Right cardiac atrium (tissue), 5 donors: ENCODE measurements around the gene MON2. TPM values are rescaled to one million over a fixed set of nuclear protein-coding genes. Genes with fewer than 3 reads are reported as not detected.

Experiments used
- ATAC-seq, 2 donors: fragments of 200-7000 bp; cut with Tn5 transposase; one replicate each; pipeline versions ENCODE4 v1.8.0 to v1.9.1; 2020; ENCODE audit warnings: moderate library complexity in 2 of 2, mild to moderate bottlenecking in 1 of 2
- DNase-seq, 3 donors: peaks; one replicate each; pipeline ENCODE4 v3.0.0-alpha.2; 2020
- H3K27ac ChIP-seq: one replicate; pipeline ENCODE4 v1.5.1; 2013; ENCODE audit warnings: mild to moderate bottlenecking, low read length, control low read depth, moderate library complexity
- H3K27me3 ChIP-seq: one replicate; pipeline ENCODE4 v1.6.1; 2013; ENCODE audit not compliant: control insufficient read depth, insufficient read depth
- H3K4me1 ChIP-seq: one replicate; pipeline ENCODE4 v1.6.1; 2013; ENCODE audit warnings: low read length; ENCODE audit not compliant: control insufficient read depth, insufficient read depth
- H3K4me3 ChIP-seq: one replicate; pipeline ENCODE4 v1.5.1; 2013; ENCODE audit warnings: low read length, control low read depth
- H3K9me3 ChIP-seq: one replicate; pipeline ENCODE4 v1.6.1; 2013; ENCODE audit warnings: low read length; ENCODE audit not compliant: control insufficient read depth
- WGBS: extraction: QIAGEN DNeasy Blood & Tissue Kit; methylation state at CpG from one replicate; pipeline ENCODE4 v1.1.7; 2013; 5-methylcytosine and 5-hydroxymethylcytosine counted together
- intact Hi-C, 4 donors: fragments of 100-400 bp; cut with DNase I; formaldehyde crosslinking; loops; one replicate each; pipeline versions ENCODE4 v1.11.0 to v1.14.0; 2022 to 2023
- polyA plus RNA-seq: library from polyadenylated mRNA; stranded (reverse); fragments of 200-250 nt; gene quantifications from one replicate; pipeline ENCODE4 v1.2.3, GENCODE V29; 2013
- total RNA-seq, 4 donors: library from RNA; stranded (reverse); fragmentation: NEBNext Ultra II Directional; extraction: Animal tissue kit (Norgen Biotek cat#: 25700); gene quantifications; one replicate each; pipeline ENCODE4 v1.2.1, GENCODE V29; 2021
- donor health status: healthy with polysubstance abuse.
- donor health status: DM: no; HTN: yes; CAD: no.
- donor health status: DM: no; HTN: no; CAD: no.
- donor health status: DM: no; HTN: yes; CAD: no; lungs with severe emphysema.
- donor health status: DM: yes; HTN: yes; CAD: no.

MON2 gene
- total and polyA plus RNA-seq, 5 donors = 9.1 to 29.0 (median 24.5) TPM

DNA sequence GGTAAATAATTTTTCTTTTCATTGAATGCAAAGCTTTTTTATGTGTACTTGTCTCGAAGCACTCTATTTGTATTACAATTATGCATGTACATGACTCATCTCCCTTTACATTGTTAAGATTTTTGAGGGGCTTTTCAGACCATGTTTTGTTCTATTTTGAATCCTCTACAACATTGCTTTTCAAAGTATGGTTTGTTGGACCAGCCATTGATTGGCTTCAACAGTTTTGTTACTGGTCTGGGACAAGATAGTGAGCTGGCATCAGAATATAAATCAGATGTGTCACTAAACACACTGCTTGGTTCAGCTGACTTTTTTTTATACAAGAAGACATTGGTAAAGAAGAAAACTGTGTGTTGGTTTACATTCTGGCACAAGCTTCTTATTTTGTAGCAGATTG is 122.3 kb downstream of the MON2 start:
- DNase-seq = no peak
- no peaks in the 10 kb centered on the region for H3K9me3 ChIP-seq
- ATAC-seq = no peak
- WGBS = 92% methylated on average over 1 of the region's 1 CpG
- no peaks in the 10 kb centered on the region for H3K27me3 ChIP-seq
- intact Hi-C loops = no loop called here
- no peak overlapping the region for H3K27ac ChIP-seq
- no peak overlapping the region for H3K4me3 ChIP-seq
- no peaks in the 10 kb centered on the region for H3K4me1 ChIP-seq

DNA sequence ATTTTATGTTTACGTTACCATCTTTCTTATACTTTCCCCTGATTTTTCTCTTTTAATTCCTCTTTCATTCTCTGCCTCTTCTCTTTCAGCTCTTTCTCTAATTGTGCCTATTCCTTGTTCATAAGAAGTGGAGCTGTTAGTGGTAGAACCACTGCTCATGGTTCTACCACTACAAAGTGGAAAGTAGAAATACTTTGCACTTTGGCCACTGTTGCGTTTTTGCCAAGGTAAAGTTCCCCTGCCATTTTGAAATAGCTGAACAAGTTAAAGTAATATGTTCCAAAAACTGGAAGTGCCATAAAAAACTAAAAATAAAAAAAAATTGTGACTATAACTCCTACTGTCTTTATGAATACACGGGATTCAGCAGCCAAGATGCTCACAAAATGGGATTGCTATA is 130.6 kb downstream of the MON2 start:
- WGBS = 95% methylated on average over 3 of the region's 3 CpGs
- DNase-seq (no peak), ATAC-seq (no peak)
- no peak overlapping the region for H3K4me3 ChIP-seq
- H3K27ac ChIP-seq = no peak overlapping the region
- intact Hi-C loops = no loop called here
- H3K27me3 ChIP-seq = no peaks in the 10 kb centered on the region
- H3K9me3 ChIP-seq = no peaks in the 10 kb centered on the region
- H3K4me1 ChIP-seq = no peaks in the 10 kb centered on the region

DNA sequence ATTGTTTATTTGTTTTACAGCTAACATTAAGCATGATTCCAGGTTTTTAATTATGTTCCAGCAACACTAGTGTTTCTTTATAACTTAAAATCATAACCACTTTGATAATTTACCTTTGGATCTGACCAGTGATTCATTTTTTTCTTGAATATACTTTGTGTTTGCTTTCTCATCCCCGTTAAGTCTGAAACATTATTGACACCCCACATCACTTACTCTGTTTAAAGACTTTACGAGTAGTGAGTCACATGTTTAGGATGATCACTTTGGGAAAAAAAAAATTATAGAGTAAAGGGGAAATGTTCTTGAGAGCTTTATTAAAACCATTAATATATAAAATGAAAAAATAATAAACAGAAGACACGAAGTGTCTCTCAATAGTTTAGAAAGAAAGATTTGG is 132.2 kb downstream of the MON2 start:
- H3K27me3 ChIP-seq = no peaks in the 10 kb centered on the region
- intact Hi-C loops = no loop called here
- ATAC-seq (no peak), DNase-seq (no peak)
- H3K4me1 ChIP-seq = no peaks in the 10 kb centered on the region
- H3K9me3 ChIP-seq = no peaks in the 10 kb centered on the region
- no peak overlapping the region for H3K27ac ChIP-seq
- 96% methylated on average over 3 of the region's 3 CpGs for WGBS
- H3K4me3 ChIP-seq = no peak overlapping the region

DNA sequence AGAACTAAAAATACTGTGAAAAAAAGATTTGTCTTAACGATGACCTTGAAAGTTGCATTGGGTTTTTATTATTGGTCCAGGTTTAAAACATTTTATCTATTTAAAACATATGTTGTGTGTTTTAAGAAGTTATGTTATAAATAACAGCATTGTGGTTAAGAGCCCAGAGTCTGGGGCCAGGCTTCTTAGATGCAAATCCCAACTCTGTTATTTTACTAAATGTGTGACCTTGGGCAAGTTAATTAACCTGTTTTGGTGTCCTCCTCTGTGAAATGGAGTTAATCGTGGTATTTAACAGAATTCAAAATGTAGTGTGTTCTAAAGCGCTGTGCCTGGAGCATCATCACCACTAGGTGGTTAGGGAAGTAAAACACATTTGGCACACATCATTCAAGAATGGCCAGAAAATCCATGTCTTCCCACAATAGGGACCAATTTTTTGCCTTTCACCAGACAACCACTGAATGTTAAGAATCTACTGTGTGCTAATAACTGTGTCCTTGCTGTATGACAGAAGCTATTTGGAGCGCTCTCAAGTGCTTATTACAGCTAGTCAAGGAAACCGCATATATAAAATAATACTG is 133.3 kb downstream of the MON2 start:
- 90% methylated on average over 5 of the region's 5 CpGs for WGBS
- Histone ChIP-seq H3K27ac (no peak overlapping the region), H3K4me1 (no peaks in the 10 kb centered on the region), H3K27me3 (no peaks in the 10 kb centered on the region), H3K9me3 (no peaks in the 10 kb centered on the region), H3K4me3 (no peak overlapping the region)
- DNase-seq = no peak
- no peak for ATAC-seq
- intact Hi-C loops = loop anchor here in 2 of 4 donors (5.0 to 10.0 kb wide), 3 partner anchors 105 to 197 kb away; no protein-coding TSS in a partner anchor

DNA sequence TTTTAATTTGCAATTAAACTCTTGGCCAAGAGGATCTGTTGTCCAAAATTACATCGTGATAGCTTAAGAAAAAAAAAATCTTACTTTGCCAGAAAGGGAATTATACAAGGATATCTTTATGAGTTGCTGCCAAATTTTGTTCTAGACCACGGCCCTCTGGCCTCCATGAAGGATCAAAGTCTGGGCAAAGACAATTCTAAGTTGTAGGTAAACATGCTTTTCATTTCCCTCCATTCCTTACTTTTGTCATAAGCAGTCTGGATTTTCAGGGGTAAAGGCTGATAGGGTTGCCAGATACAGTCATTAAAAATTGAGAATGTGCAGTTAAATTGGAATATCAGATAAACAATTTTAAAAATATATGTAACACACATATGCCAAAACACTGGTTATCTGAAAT is 135.1 kb downstream of the MON2 start:
- no peak for ATAC-seq
- intact Hi-C loops = loop anchor here in 2 of 4 donors (5.0 to 10.0 kb wide), 3 partner anchors 103 to 196 kb away; no protein-coding TSS in a partner anchor
- Histone ChIP-seq H3K27ac (peak overlapping the region; percentile 81), H3K4me1 (no peaks in the 10 kb centered on the region), H3K9me3 (no peaks in the 10 kb centered on the region), H3K27me3 (no peaks in the 10 kb centered on the region), H3K4me3 (peak overlapping the region; percentile 71)
- 21% methylated on average over 2 of the region's 2 CpGs for WGBS
- DNase-seq = no peak

DNA sequence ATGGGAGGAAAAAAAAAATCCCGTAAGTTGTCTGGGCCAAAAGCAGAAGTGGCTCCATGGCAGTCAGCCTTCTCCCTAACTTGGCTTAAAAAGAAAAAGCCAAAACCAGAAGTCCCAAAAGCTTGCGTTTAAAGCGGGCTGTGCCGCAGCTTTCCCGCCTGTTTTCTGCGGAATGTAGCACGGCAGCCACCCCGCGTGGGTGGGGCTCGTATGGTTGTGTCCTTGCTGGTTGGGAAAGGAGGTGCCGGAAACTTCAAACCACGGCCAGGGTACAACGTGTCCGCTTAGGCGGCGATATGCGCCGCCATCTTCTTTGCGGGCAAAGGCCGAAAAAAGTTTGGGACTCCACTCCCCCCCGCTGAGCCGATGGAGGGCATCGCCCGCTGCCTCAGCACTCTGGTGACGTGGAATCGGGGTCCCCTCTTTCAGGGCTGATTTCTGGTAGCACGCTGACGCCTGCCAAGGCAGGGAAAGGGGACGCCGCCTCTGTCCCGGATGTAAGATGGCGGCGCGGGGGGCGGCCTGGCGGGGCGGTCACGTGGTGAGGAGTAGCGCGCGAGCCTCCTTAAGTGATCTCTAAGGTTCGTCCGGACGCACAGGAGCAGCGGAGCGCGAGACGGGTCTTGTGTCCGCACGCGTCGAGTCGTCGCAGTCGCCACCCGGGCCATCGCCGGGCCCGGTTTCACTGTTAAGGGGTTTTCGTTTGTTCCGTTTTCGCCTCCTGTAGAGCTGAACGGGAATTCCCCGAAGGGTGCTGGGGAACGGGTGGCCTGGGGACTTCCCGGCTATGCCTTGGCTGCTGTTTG is 135.8 kb downstream of the MON2 start:
- no peaks in the 10 kb centered on the region for H3K4me1 ChIP-seq
- H3K9me3 ChIP-seq = no peaks in the 10 kb centered on the region
- WGBS = under 1% methylated on average over 66 of the region's 66 CpGs
- ATAC-seq = peak; percentile 93 to 94
- H3K4me3 ChIP-seq = peak overlapping the region; percentile 71
- intact Hi-C loops = loop anchor here in 2 of 4 donors (5.0 to 10.0 kb wide), 3 partner anchors 102 to 195 kb away; no protein-coding TSS in a partner anchor
- peak overlapping the region; percentile 97 for H3K27ac ChIP-seq
- peak; percentile 93 to 97 (median 96) for DNase-seq
- H3K27me3 ChIP-seq = no peaks in the 10 kb centered on the region

DNA sequence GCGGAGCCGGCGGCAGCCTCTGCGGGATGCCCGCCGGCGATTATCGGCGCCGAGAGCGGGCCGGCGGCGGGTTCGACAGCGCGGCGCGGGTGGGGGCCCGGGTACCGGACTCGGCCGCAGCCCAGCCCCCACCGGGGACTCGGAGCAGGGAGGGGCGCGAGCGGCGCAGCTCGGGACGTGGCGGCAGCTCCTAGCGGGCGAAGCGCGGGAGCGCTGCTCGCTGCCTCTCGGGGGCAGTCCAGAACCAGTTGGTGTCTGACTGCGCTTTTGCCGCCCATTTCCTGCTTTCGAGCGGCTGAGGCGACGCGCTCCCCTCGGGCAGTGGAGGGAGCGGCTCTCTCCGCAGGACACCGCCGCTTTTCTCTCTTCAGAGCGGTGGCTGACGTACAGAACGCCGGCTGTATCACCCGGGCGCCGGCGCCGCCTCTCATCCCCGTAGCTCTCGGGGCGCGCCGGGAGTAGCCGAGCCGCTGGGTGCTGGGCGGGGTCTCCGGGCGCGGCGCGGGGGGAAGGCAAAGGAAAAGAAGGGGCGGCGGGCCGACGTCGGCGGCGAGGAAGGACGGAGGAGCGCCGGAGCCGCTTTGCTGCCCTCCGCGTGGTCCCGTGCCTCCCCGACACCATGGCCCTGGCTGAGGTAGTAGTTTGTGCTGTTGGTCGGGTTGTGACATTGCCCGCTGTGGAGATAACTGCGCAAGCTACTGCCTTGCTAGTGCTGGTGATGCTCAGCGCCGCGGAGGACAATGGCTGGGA is 136.6 kb downstream of the MON2 start:
- DNase-seq = peak; percentile 89 to 95 (median 95)
- intact Hi-C loops = loop anchor here in 2 of 4 donors (5.0 to 10.0 kb wide), 3 partner anchors 102 to 194 kb away; no protein-coding TSS in a partner anchor
- Histone ChIP-seq H3K4me3 (peak overlapping the region; percentile 71), H3K9me3 (no peaks in the 10 kb centered on the region), H3K27ac (peak overlapping the region; percentile 97), H3K27me3 (no peaks in the 10 kb centered on the region), H3K4me1 (no peaks in the 10 kb centered on the region)
- peak; percentile 94 to 96 for ATAC-seq
- WGBS = under 1% methylated on average over 94 of the region's 94 CpGs

DNA sequence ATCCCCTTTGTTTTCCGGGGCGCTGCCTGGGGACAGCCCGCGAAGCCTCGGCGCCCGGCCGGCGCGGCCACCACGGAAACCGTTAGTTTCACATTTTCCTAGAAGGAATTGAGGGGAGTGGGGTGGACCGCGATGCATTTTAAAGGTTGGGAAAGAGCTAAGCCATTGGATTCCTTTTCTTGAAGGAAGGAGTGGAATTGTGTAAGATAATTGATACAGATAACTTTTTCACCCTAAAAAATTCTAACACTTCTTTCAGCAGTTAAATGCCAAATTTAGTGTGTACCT is 137.1 kb downstream of the MON2 start:
- intact Hi-C loops = loop anchor here in 2 of 4 donors (5.0 to 10.0 kb wide), 3 partner anchors 101 to 194 kb away; no protein-coding TSS in a partner anchor
- WGBS = 0% methylated on average over 14 of the region's 14 CpGs
- H3K4me1 ChIP-seq = no peaks in the 10 kb centered on the region
- peak overlapping the region; percentile 71 for H3K4me3 ChIP-seq
- peak overlapping the region; percentile 97 for H3K27ac ChIP-seq
- H3K27me3 ChIP-seq = no peaks in the 10 kb centered on the region
- DNase-seq = no peak
- ATAC-seq = no peak
- no peaks in the 10 kb centered on the region for H3K9me3 ChIP-seq

DNA sequence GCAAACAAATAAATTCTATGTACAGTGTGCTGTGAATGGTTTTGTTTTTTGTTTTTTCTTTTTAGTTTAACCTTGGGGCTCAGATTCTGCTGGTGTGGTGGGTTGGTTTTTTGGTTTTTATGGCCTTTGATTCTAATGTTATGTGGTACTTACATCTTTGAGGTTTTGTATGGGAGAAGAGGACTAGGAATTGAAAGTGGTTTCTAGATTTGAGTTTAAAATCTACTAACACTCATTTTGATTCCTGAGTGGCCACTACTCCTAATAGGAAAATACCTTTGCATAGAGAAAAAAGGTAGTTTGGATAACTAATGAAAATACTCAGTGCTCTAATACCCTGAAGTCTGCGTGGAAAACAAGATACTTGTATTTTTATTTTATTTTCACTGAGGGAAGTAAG is 137.7 kb downstream of the MON2 start:
- Histone ChIP-seq H3K27ac (no peak overlapping the region), H3K27me3 (no peaks in the 10 kb centered on the region), H3K4me1 (no peaks in the 10 kb centered on the region), H3K9me3 (no peaks in the 10 kb centered on the region), H3K4me3 (peak overlapping the region; percentile 71)
- ATAC-seq (no peak), DNase-seq (no peak)
- 43% methylated on average over 1 of the region's 1 CpG for WGBS
- intact Hi-C loops = loop anchor here in 2 of 4 donors (5.0 to 10.0 kb wide), 3 partner anchors 100 to 193 kb away; no protein-coding TSS in a partner anchor

DNA sequence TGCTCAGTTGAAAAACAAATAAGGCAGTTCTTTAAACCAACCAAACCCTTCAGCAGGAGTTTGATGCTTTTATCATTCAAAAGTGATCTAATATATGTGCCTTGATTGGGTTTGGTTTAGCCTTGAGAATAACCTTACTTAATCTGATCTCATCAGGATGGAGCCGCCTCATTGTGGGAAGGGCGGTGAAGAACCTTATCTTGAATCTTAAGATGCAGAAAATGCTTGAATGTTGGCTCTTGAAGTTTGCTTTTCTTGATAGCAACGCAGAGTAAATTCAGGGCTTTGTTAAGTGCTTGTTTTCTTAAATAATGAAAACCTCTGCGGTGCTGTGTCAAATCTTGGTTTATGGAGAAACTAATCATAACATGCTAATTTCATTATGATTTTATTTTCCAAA is 138.2 kb downstream of the MON2 start:
- Histone ChIP-seq H3K4me3 (peak overlapping the region; percentile 71), H3K27me3 (no peaks in the 10 kb centered on the region), H3K4me1 (no peaks in the 10 kb centered on the region), H3K27ac (no peak overlapping the region), H3K9me3 (no peaks in the 10 kb centered on the region)
- ATAC-seq (no peak), DNase-seq (no peak)
- 27% methylated on average over 4 of the region's 4 CpGs for WGBS
- intact Hi-C loops = loop anchor here in 2 of 4 donors (5.0 to 10.0 kb wide), 3 partner anchors 100 to 192 kb away; no protein-coding TSS in a partner anchor
